OCI-LY7 (cell line): ENCODE data around the gene DFFB. TPM values are rescaled to one million over a fixed set of nuclear protein-coding genes. Genes with fewer than 3 reads are reported as not detected.

Experiments
- BruUV-seq: library from RNA; stranded (reverse); fragments of 400-500 nt; replicated peaks from 2 replicates; lab custom pipeline; 2021; lab: Mats Ljungman, UMichigan
- CTCF ChIA-PET: fragments of 300-600 bp; sonication (Branson Sonifier 250); formaldehyde crosslinking; loops from one replicate; lab custom pipeline; 2022; ENCODE audit warnings: antibody characterized with exemption; ENCODE audit not compliant: unreplicated experiment; lab: Charles Lee
- POLR2A ChIA-PET: fragments of 300-600 bp; sonication (Branson Sonifier 250); formaldehyde crosslinking; loops from one replicate; lab custom pipeline; 2022; ENCODE audit warnings: antibody characterized with exemption; lab: Charles Lee
- DNase-seq: peaks from one replicate; pipeline ENCODE4 v3.0.0-alpha.2; 2015; ENCODE audit warnings: low spot score
- H2AFZ ChIP-seq: fragments of 200-600 bp; sonication (generic), shearing (Covaris generic); 2 replicates; pipeline ENCODE4 v1.6.1; 2014; ENCODE audit warnings: mild to moderate bottlenecking, antibody characterized with exemption, low read length, moderate library complexity
- H3K27ac ChIP-seq: fragments of 200-600 bp; sonication (generic); 2 replicates; pipeline ENCODE4 v1.5.1; 2014; ENCODE audit warnings: mixed run types, low read depth, mild to moderate bottlenecking, moderate library complexity, low read length, inconsistent platforms; ENCODE audit not compliant: poor library complexity, severe bottlenecking
- H3K36me3 ChIP-seq: fragments of 200-600 bp; sonication (generic); 2 replicates; pipeline ENCODE4 v1.6.1; 2014; ENCODE audit warnings: mild to moderate bottlenecking, antibody characterized with exemption, low read length, moderate library complexity, mixed read lengths; ENCODE audit not compliant: insufficient read depth
- H3K4me1 ChIP-seq: fragments of 200-600 bp; sonication (generic); 2 replicates; pipeline ENCODE4 v1.5.1; 2014; ENCODE audit warnings: mild to moderate bottlenecking, low read length; ENCODE audit not compliant: insufficient read depth, poor library complexity, severe bottlenecking
- H3K4me2 ChIP-seq: fragments of 200-600 bp; sonication (generic); 2 replicates; pipeline ENCODE4 v1.6.1; 2014; ENCODE audit warnings: mild to moderate bottlenecking, low read length
- H3K4me3 ChIP-seq: fragments of 200-600 bp; sonication (generic); 2 replicates; pipeline ENCODE4 v1.5.1; 2014; ENCODE audit warnings: mild to moderate bottlenecking, low read depth, low read length; ENCODE audit not compliant: poor library complexity, severe bottlenecking
- H3K79me2 ChIP-seq: fragments of 200-600 bp; sonication (generic); 2 replicates; pipeline ENCODE4 v1.6.1; 2016; ENCODE audit warnings: low read depth, mild to moderate bottlenecking, low read length, moderate library complexity, mixed read lengths; ENCODE audit not compliant: insufficient read depth
- H3K9me2 ChIP-seq: fragments of 200-600 bp; sonication (generic); 2 replicates; pipeline ENCODE4 v1.6.1; 2016; ENCODE audit warnings: mild to moderate bottlenecking, low read length, mixed read lengths; ENCODE audit not compliant: insufficient read depth
- H3K9me3 ChIP-seq: fragments of 200-600 bp; sonication (generic); 2 replicates; pipeline ENCODE4 v1.6.1; 2014; ENCODE audit warnings: mild to moderate bottlenecking, mixed run types, low read length, mixed read lengths
- H4K20me1 ChIP-seq: fragments of 200-600 bp; sonication (generic); 2 replicates; pipeline ENCODE4 v1.6.1; 2014; ENCODE audit warnings: mild to moderate bottlenecking, antibody characterized with exemption, low read length, moderate library complexity, mixed read lengths; ENCODE audit not compliant: insufficient read depth
- CTCF ChIP-seq: fragments of 200-600 bp; sonication (generic); conservative IDR thresholded peaks from 2 replicates; pipeline ENCODE4 v1.5.1; 2014; ENCODE audit warnings: mild to moderate bottlenecking, antibody characterized with exemption, low read length, moderate library complexity, mixed read lengths
- EZH2phosphoT487 ChIP-seq: fragments of 200-600 bp; sonication (generic); IDR thresholded peaks from 2 replicates; pipeline ENCODE4 v1.6.1; 2018; ENCODE audit warnings: low read depth, borderline replicate concordance, mild to moderate bottlenecking, mixed run types, antibody characterized with exemption, low read length, moderate library complexity, mixed read lengths
- intact Hi-C: fragments of 100-400 bp; cut with micrococcal nuclease; formaldehyde crosslinking; loops from one replicate; pipeline ENCODE4 v1.10.0; 2022; ENCODE audit not compliant: unreplicated experiment
- total RNA-seq, 2 experiments: library from RNA; depleted of rRNA in 1 of 2; stranded (reverse); fragments of >200 nt in 1 of 2; shearing (Covaris generic) in 1 of 2; gene quantifications; 2 replicates each; pipeline ENCODE4 v1.2.3, GENCODE V29; 2014 to 2022

DFFB gene
- total RNA-seq, 2 experiments from 2014 or later: 15.2 to 17.9 TPM

GRCh38 chr1:3884966-3885365 is 27.7 kb downstream of the DFFB start:
- POLR2A ChIA-PET: no interaction called here
- BruUV-seq: TSS peak; percentile 77
- TF ChIP-seq CTCF: no peak
- no peak for TF ChIP-seq EZH2phosphoT487
- no peak overlapping the region for H3K4me3 ChIP-seq
- H3K36me3 ChIP-seq: peaks cover 67% of the 10 kb centered on the region
- no peak for DNase-seq
- H3K79me2 ChIP-seq: no peaks in the 10 kb centered on the region
- H2AFZ ChIP-seq: no peak overlapping the region
- H3K27ac ChIP-seq: no peak overlapping the region
- no peaks in the 10 kb centered on the region for H3K9me3 ChIP-seq
- peaks cover 10% of the 10 kb centered on the region for H3K4me1 ChIP-seq
- H3K4me2 ChIP-seq: no peak overlapping the region
- no peaks in the 10 kb centered on the region for H3K9me2 ChIP-seq
- CTCF ChIA-PET: no interaction called here
- H4K20me1 ChIP-seq: no peaks in the 10 kb centered on the region
- intact Hi-C loops: no loop called here

- intact Hi-C loops: no loop called here
- Histone ChIP-seq H3K4me1 (peaks cover 10% of the 10 kb centered on the region), H3K79me2 (no peaks in the 10 kb centered on the region), H2AFZ (no peak overlapping the region), H3K9me2 (no peaks in the 10 kb centered on the region), H3K9me3 (no peaks in the 10 kb centered on the region), H3K27ac (no peak overlapping the region), H3K4me3 (no peak overlapping the region), H4K20me1 (no peaks in the 10 kb centered on the region), H3K36me3 (peaks cover 67% of the 10 kb centered on the region), H3K4me2 (no peak overlapping the region)
- DNase-seq: no peak
- ChIA-PET CTCF (no interaction called here), POLR2A (no interaction called here)
- TF ChIP-seq CTCF: no peak
- TF ChIP-seq EZH2phosphoT487: no peak
- no TSS peak for BruUV-seq
Measured at GRCh38 chr1:3885611-3886010, 28.3 kb downstream of the DFFB start.

GRCh38 chr1:3886106-3886670 is 28.9 kb downstream of the DFFB start:
- no peak for TF ChIP-seq CTCF
- ChIA-PET CTCF (no interaction called here), POLR2A (no interaction called here)

More at GRCh38 chr1:3886106-3886670, 28.9 kb downstream of the DFFB start:
- intact Hi-C loops: no loop called here
- peaks cover 4% of the 10 kb centered on the region for H3K4me1 ChIP-seq
- H3K27ac ChIP-seq: no peak overlapping the region
- H3K9me2 ChIP-seq: no peaks in the 10 kb centered on the region
- BruUV-seq: no TSS peak
- DNase-seq: no peak
- H3K36me3 ChIP-seq: peaks cover 68% of the 10 kb centered on the region
- no peak overlapping the region for H3K4me3 ChIP-seq
- H3K79me2 ChIP-seq: no peaks in the 10 kb centered on the region
- H3K9me3 ChIP-seq: no peaks in the 10 kb centered on the region
- H4K20me1 ChIP-seq: no peaks in the 10 kb centered on the region
- no peak overlapping the region for H2AFZ ChIP-seq
- no peak overlapping the region for H3K4me2 ChIP-seq
